NT2/D1 (cell line): Measurements from ENCODE around the gene GNAI3.
"Not testable (repeated sequence)": the region's sequence is repeated elsewhere in the genome, so short reads cannot be mapped to it uniquely, and the experiment has no call there.

Source experiments
- DNase-seq: peaks from one replicate; pipeline ENCODE4 v3.0.0-alpha.2; 2011; ENCODE audit warnings: low read depth, low spot score
- H3K27me3 ChIP-seq: 2 replicates; pipeline ENCODE4 v1.6.0; 2011; ENCODE audit warnings: mild to moderate bottlenecking; ENCODE audit not compliant: insufficient read length, insufficient read depth
- H3K36me3 ChIP-seq: 2 replicates; pipeline ENCODE4 v1.6.1; 2011; ENCODE audit warnings: mild to moderate bottlenecking, low read length, mixed read lengths; ENCODE audit not compliant: insufficient read depth, insufficient read length
- H3K4me1 ChIP-seq: 2 replicates; pipeline ENCODE4 v1.5.1; 2011; ENCODE audit not compliant: insufficient read depth, insufficient read length
- H3K4me3 ChIP-seq: 2 replicates; pipeline ENCODE4 v1.5.1; 2011; ENCODE audit warnings: low read depth; ENCODE audit not compliant: insufficient read length
- H3K9ac ChIP-seq: 2 replicates; pipeline ENCODE4 v1.6.0; 2011; ENCODE audit warnings: low read depth; ENCODE audit not compliant: insufficient read length
- H3K9me3 ChIP-seq: 2 replicates; pipeline ENCODE4 v1.5.1; 2011; ENCODE audit warnings: mild to moderate bottlenecking, low read length; ENCODE audit not compliant: insufficient read depth
- SUZ12 ChIP-seq: IDR thresholded peaks from 2 replicates; pipeline ENCODE4 v1.6.1; 2011; ENCODE audit not compliant: insufficient read length, insufficient read depth; ENCODE audit errors: extremely low read depth
- YY1 ChIP-seq: IDR thresholded peaks from 2 replicates; pipeline ENCODE4 v1.6.1; 2011; ENCODE audit not compliant: insufficient read length, insufficient read depth
- ZNF274 ChIP-seq: IDR thresholded peaks from 2 replicates; pipeline ENCODE4 v1.6.1; 2011; ENCODE audit warnings: mild to moderate bottlenecking, low read depth, low read length

GNAI3 gene

DNA sequence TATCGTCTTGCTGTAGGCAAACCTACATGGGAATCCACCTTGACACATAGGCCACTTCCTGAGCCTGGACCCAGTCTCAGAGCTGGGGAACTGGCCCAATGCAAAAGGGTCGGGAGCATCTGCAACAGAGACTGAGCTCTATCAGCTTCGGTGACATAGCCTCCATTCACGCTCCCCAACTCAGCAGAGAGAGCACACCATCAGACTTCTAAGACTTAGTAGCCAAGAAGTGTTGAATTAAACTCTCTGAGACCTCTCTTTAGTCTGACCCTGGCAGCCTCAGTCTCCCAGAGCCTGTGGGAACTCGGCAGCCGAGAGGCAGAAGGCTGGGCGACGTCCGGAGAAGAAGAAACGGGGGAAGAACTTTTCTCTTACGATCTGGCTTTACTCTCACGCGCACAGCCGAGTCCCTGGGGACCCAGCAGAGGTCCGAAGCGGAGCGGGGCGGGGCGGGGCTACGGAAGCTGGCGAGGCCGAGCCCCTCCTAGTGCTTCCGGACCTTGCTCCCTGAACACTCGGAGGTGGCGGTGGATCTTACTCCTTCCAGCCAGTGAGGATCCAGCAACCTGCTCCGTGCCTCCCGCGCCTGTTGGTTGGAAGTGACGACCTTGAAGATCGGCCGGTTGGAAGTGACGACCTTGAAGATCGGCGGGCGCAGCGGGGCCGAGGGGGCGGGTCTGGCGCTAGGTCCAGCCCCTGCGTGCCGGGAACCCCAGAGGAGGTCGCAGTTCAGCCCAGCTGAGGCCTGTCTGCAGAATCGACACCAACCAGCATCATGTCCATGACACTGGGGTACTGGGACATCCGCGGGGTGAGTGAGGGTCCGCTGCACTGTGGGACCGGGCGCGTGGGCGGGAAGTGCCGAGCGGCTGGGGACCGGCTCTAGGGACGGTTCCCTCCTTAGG, 107.5 kb downstream of the GNAI3 start, which contains the start of gene GSTM4:
Gene GSTM4, plus strand, starts transcription at position 485 of the 905 bp plus-strand sequence. Its CDS starts 291 bp downstream, at position 776.
- Histone ChIP-seq H3K4me3 (peak within 1 kb of the TSS; percentile 71), H3K4me1 (no peaks in the 10 kb centered on the region), H3K9ac (peak within 1 kb of the TSS; percentile 76), H3K36me3 (no peaks in the 10 kb centered on the region), H3K27me3 (peaks cover 9% of the 10 kb centered on the region), H3K9me3 (no peaks in the 10 kb centered on the region)
- peak; percentile 71 for DNase-seq
- TF ChIP-seq YY1 (no peak), SUZ12 (no peak), ZNF274 (no peak)

DNA sequence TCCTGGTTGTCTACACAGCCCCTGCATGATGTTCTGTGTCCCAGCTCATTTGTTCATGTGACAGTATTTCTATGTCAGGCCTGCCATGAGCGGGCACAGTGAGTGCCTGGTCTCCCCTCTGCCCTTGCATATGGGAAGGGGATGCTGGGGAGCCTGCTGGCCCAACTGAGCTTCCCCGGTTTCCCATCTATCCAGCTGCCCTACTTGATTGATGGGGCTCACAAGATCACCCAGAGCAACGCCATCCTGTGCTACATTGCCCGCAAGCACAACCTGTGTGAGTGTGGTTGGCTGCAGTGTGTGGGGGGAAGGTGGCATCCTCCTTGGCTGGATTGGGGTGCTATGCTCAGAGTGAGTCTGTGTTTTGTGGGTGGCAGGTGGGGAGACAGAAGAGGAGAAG, 109.0 kb downstream of the GNAI3 start:
- no peaks in the 10 kb centered on the region for H3K9me3 ChIP-seq
- H3K4me3 ChIP-seq, result no peak overlapping the region
- DNase-seq, result no peak
- peaks cover 9% of the 10 kb centered on the region for H3K27me3 ChIP-seq
- no peak for TF ChIP-seq SUZ12
- no peak for TF ChIP-seq YY1
- no peak for TF ChIP-seq ZNF274
- no peaks in the 10 kb centered on the region for H3K4me1 ChIP-seq
- no peaks in the 10 kb centered on the region for H3K36me3 ChIP-seq
- no peak overlapping the region for H3K9ac ChIP-seq

DNA sequence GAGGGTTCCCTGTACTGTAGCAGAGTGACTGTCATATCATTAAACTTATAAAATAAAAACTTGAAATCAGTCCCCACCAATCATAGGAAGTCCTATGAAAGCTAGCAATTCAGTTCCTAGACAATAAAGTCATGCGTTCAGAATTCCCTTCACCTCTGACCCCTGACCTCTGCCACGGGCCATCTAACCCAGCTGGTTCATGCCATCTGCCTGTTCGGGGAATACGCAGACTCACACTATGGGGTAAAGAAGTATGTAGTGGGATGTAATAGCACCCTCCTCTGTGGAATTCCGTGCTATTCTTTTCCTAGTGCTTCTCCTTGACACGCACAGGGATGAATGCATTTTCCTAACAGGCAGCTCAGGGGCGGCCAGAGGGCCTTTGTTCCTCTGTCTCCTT, 109.6 kb downstream of the GNAI3 start:
- no peak overlapping the region for H3K9ac ChIP-seq
- H3K36me3 ChIP-seq, result no peaks in the 10 kb centered on the region
- H3K9me3 ChIP-seq, result no peaks in the 10 kb centered on the region
- no peak overlapping the region for H3K4me3 ChIP-seq
- no peak for DNase-seq
- peaks cover 9% of the 10 kb centered on the region for H3K27me3 ChIP-seq
- TF ChIP-seq ZNF274 (no peak), SUZ12 (no peak), YY1 (no peak)
- H3K4me1 ChIP-seq, result no peaks in the 10 kb centered on the region

DNA sequence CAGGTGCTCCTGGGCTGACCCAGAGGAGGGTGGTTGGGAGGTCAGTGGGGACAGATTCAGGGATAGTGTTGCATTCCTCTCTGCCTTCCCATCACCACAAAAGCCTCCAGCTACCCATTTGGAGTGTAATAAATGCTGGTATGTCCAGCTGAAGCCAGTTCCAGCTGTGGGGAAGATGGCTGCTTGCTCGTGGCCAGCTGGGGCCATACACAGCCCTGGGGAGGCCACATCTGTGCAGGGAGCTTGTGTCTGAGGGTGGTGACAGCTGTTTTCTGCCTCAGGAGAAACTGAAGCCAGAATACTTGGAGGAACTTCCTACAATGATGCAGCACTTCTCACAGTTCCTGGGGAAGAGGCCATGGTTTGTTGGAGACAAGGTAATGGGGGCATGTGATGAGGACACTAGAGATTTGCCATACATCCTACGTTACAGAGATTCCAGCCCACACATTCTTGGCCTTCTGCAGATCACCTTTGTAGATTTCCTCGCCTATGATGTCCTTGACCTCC, 110.2 kb downstream of the GNAI3 start:
- no peaks in the 10 kb centered on the region for H3K9me3 ChIP-seq
- H3K4me3 ChIP-seq, result no peak overlapping the region
- H3K36me3 ChIP-seq, result no peaks in the 10 kb centered on the region
- no peak for TF ChIP-seq ZNF274
- no peak for DNase-seq
- H3K9ac ChIP-seq, result no peak overlapping the region
- H3K4me1 ChIP-seq, result no peaks in the 10 kb centered on the region
- H3K27me3 ChIP-seq, result peaks cover 9% of the 10 kb centered on the region

DNA sequence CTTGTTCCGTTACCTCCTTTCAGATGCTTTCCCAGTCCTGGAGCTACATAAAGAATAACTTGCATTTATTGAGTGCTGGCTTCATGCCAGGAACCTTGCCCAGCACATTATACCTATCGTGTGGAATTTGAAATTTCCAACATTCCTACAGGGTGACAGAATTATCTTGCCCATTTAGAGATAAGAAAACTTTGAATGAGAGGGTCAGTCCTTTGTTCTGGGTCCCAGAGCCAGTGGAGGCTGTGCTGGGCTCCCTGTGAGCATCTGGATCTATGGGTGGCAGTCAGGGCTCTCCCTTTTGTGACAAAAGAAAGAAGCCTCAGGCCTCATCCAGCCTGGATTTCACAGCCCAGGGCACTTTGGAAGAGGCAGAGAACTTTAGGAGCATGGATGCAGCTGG, 110.7 kb downstream of the GNAI3 start:
- no peaks in the 10 kb centered on the region for H3K4me1 ChIP-seq
- no peaks in the 10 kb centered on the region for H3K9me3 ChIP-seq
- peaks cover 8% of the 10 kb centered on the region for H3K27me3 ChIP-seq
- no peak overlapping the region for H3K4me3 ChIP-seq
- DNase-seq, result no peak
- no peaks in the 10 kb centered on the region for H3K36me3 ChIP-seq
- no peak for TF ChIP-seq SUZ12
- no peak for TF ChIP-seq ZNF274
- no peak overlapping the region for H3K9ac ChIP-seq

DNA sequence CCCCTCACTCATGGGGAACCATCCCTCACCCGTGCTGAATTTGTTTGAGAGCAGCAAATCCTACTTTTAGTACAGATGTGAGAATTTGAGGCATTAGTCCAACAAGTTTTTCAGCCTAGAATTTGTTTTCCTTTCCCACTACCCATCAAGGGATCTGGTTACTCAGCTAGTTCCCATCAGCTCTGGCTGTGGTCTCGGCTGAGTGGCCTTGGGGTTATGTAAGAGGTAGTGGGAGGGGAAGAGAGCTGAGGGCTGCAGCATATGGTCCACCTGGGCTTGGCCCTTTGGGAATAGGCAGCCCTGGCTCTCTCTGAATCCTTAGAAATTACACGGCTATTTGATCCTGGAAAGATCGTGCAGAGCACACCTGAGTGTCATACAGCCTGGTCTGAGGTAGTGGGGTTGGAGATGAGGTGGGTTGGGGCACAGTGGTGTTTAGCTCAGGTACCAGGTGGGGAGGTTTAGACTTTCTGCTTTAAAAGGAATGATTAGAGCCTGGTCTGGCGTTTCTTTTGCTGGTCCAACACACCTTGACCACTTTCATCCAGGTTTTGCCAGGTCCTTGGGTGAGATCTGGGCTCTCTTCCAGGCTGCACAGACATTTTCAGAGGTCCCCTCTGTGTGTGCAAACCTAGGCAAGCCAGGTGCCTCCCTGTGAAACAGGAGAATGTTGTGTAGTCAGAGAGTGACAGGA, 111.7 kb downstream of the GNAI3 start:
- H3K36me3 ChIP-seq, result no peaks in the 10 kb centered on the region
- no peak for TF ChIP-seq ZNF274
- no peak for TF ChIP-seq YY1
- no peak for TF ChIP-seq SUZ12
- H3K27me3 ChIP-seq, result no peaks in the 10 kb centered on the region
- no peak for DNase-seq
- no peaks in the 10 kb centered on the region for H3K9me3 ChIP-seq
- H3K9ac ChIP-seq, result no peak overlapping the region
- H3K4me1 ChIP-seq, result no peaks in the 10 kb centered on the region
- H3K4me3 ChIP-seq, result no peak overlapping the region

DNA sequence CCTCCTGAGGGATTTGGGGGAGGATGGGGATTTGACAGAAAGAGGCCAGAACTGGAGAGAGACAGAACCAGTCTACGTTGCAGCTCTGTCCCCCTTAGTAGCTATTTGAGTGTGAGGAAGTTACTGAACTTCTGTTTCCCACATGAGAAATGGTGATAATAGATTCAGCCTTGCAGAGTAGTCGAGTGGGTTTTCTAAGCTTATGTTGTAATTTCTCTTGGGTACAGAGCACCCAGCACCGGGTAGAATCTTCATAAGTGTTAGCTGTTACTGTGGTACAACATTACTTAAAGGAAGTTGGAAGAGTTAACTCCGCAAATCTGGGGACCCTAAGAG, 112.2 kb downstream of the GNAI3 start:
- H3K4me3 ChIP-seq, H3K4me1 ChIP-seq, H3K9me3 ChIP-seq, DNase-seq, H3K36me3 ChIP-seq, H3K27me3 ChIP-seq, H3K9ac ChIP-seq: not testable (repeated sequence)
